HCT116 (cell line): ENCODE results near the gene TMEM109. TPM values are rescaled to one million over a fixed set of nuclear protein-coding genes. Genes with fewer than 3 reads are reported as not detected.

Source experiments
- ATAC-seq: fragments of 200-7000 bp; cut with Tn5 transposase; 2 replicates; pipeline ENCODE4 v1.9.1; 2020; ENCODE audit warnings: mild to moderate bottlenecking, moderate library complexity
- BruUV-seq: library from RNA; stranded (reverse); fragments of 400-500 nt; replicated peaks from 2 replicates; lab custom pipeline; 2021; lab: Mats Ljungman, UMichigan
- CTCF ChIA-PET: fragments of 300-600 bp; sonication (Branson Sonifier 250); formaldehyde crosslinking; loops from one replicate; lab custom pipeline; 2021; ENCODE audit warnings: antibody characterized with exemption; lab: Charles Lee
- POLR2A ChIA-PET: fragments of 300-600, 350-600 bp; sonication (Branson Sonifier 250); formaldehyde crosslinking; loops from one replicate; lab custom pipeline; 2021; ENCODE audit warnings: antibody characterized with exemption; lab: Charles Lee
- RAD21 ChIA-PET, 2 experiments: fragments of 300-600 bp; sonication (Branson Sonifier 250); formaldehyde crosslinking; loops; one replicate each; lab custom pipeline; 2023; ENCODE audit warnings: low total read pairs in 2 of 2; ENCODE audit not compliant: uncharacterized antibody in 2 of 2, unreplicated experiment in 2 of 2, low non-redundant PET in 1 of 2; lab: Charles Lee
- DNase-seq: peaks from one replicate; pipeline ENCODE4 v3.0.0-alpha.2; 2010; ENCODE audit warnings: low read depth, low spot score
- H2AFZ ChIP-seq: fragments of 200-600 bp; shearing (Covaris generic), sonication (generic); 2 replicates; pipeline ENCODE4 v1.6.1; 2017; ENCODE audit warnings: low read depth, mixed run types, mixed read lengths, antibody characterized with exemption, low read length; ENCODE audit not compliant: poor library complexity, severe bottlenecking
- H3K27ac ChIP-seq: 2 replicates; pipeline ENCODE4 v1.5.1; 2012; ENCODE audit warnings: low read depth, low read length
- H3K27me3 ChIP-seq: fragments of 200-600 bp; sonication (generic); 2 replicates; pipeline ENCODE4 v1.6.1; 2016; ENCODE audit warnings: mixed run types, low read length, mixed read lengths; ENCODE audit not compliant: insufficient read depth
- H3K36me3 ChIP-seq, 2 experiments: fragments of 200-500 bp in 1 of 2; fragments of 200-600 bp in 1 of 2; sonication (Bioruptor generic) in 1 of 2; sonication (generic) in 1 of 2; 2 replicates each; pipeline versions ENCODE4 v1.5.1 to v1.6.1; 2014 to 2016; ENCODE audit warnings: low read length in 2 of 2, inconsistent platforms in 1 of 2, mixed read lengths in 1 of 2, mixed run types in 1 of 2; ENCODE audit not compliant: insufficient read depth in 2 of 2, control insufficient read depth in 1 of 2
- H3K4me1 ChIP-seq, 2 experiments: fragments of 200-600 bp in 1 of 2; sonication (generic) in 1 of 2; 2 replicates each; pipeline versions ENCODE4 v1.5.1 to v1.6.1; 2012 to 2017; ENCODE audit warnings: low read length in 2 of 2, inconsistent platforms in 1 of 2, mild to moderate bottlenecking in 1 of 2, mixed read lengths in 1 of 2, mixed run types in 1 of 2, moderate library complexity in 1 of 2; ENCODE audit not compliant: insufficient read depth in 2 of 2, control insufficient read depth in 1 of 2
- H3K4me2 ChIP-seq: fragments of 200-600 bp; sonication (generic); 2 replicates; pipeline ENCODE4 v1.6.1; 2017; ENCODE audit warnings: mixed run types, low read length, mixed read lengths
- H3K4me3 ChIP-seq, 2 experiments: fragments of 200-600 bp in 1 of 2; sonication (generic) in 1 of 2; replicated peaks in 1 of 2; 2 replicates each; pipeline ENCODE4 v1.5.1; 2011 to 2016; ENCODE audit warnings: low read length in 2 of 2, control low read depth in 1 of 2, low read depth in 1 of 2, mild to moderate bottlenecking in 1 of 2, mixed read lengths in 1 of 2, mixed run types in 1 of 2
- H3K79me2 ChIP-seq: fragments of 200-600 bp; sonication (generic); 2 replicates; pipeline ENCODE4 v1.6.1; 2017; ENCODE audit warnings: mild to moderate bottlenecking, mixed run types, low read length, moderate library complexity, mixed read lengths; ENCODE audit not compliant: insufficient read depth
- H3K9ac ChIP-seq: fragments of 200-600 bp; sonication (generic); 2 replicates; pipeline ENCODE4 v1.6.1; 2016; ENCODE audit warnings: low read length, mixed read lengths
- H3K9me2 ChIP-seq: fragments of 200-600 bp; sonication (generic), shearing (Covaris generic); 2 replicates; pipeline ENCODE4 v1.6.1; 2017; ENCODE audit warnings: mixed run types, mild to moderate bottlenecking, moderate library complexity; ENCODE audit not compliant: insufficient read depth
- H3K9me3 ChIP-seq, 2 experiments: fragments of 200-500 bp in 1 of 2; fragments of 200-600 bp in 1 of 2; sonication (Bioruptor generic) in 1 of 2; sonication (generic) in 1 of 2; 2 replicates each; pipeline ENCODE4 v1.6.1; 2014 to 2017; ENCODE audit warnings: low read length in 2 of 2, mixed read lengths in 2 of 2, inconsistent platforms in 1 of 2, low read depth in 1 of 2, mild to moderate bottlenecking in 1 of 2, mixed run types in 1 of 2, moderate library complexity in 1 of 2; ENCODE audit not compliant: control insufficient read depth in 1 of 2, insufficient read depth in 1 of 2
- H4K20me1 ChIP-seq: fragments of 200-600 bp; sonication (generic), shearing (Covaris generic); 2 replicates; pipeline ENCODE4 v1.6.1; 2017; ENCODE audit warnings: mixed run types, mild to moderate bottlenecking, moderate library complexity; ENCODE audit not compliant: insufficient read depth
- ATF3 ChIP-seq: IDR thresholded peaks from 2 replicates; pipeline ENCODE4 v1.6.1; 2012
- CBX3 ChIP-seq: IDR thresholded peaks from 2 replicates; pipeline ENCODE4 v1.6.1; 2012; ENCODE audit warnings: low read depth
- CEBPB ChIP-seq: IDR thresholded peaks from 2 replicates; pipeline ENCODE4 v1.6.1; 2012; ENCODE audit warnings: low read depth
- EZH2phosphoT487 ChIP-seq: fragments of 200-600 bp; IDR thresholded peaks from 2 replicates; pipeline ENCODE4 v1.6.1; 2018; ENCODE audit warnings: antibody characterized with exemption, borderline replicate concordance
- FOSL1 ChIP-seq: IDR thresholded peaks from 2 replicates; pipeline ENCODE4 v1.6.1; 2012; ENCODE audit warnings: low read depth
- JUND ChIP-seq: IDR thresholded peaks from 2 replicates; pipeline ENCODE4 v1.6.1; 2012
- POLR2A ChIP-seq: IDR thresholded peaks from 2 replicates; pipeline ENCODE4 v1.7.0; 2011; ENCODE audit warnings: borderline replicate concordance; ENCODE audit not compliant: insufficient read depth, insufficient read length; ENCODE audit errors: extremely low read depth
- POLR2AphosphoS5 ChIP-seq: IDR thresholded peaks from 2 replicates; pipeline ENCODE4 v1.6.1; 2011; ENCODE audit warnings: mild to moderate bottlenecking, low read depth, low read length, moderate library complexity
- REST ChIP-seq: IDR thresholded peaks from 2 replicates; pipeline ENCODE4 v1.6.1; 2012; ENCODE audit warnings: low read depth
- SIN3A ChIP-seq: IDR thresholded peaks from 2 replicates; pipeline ENCODE4 v1.6.1; 2012; ENCODE audit warnings: low read depth
- SP1 ChIP-seq: IDR thresholded peaks from 2 replicates; pipeline ENCODE4 v1.6.1; 2012; ENCODE audit warnings: low read depth
- SRF ChIP-seq: IDR thresholded peaks from 2 replicates; pipeline ENCODE4 v1.6.1; 2012; ENCODE audit warnings: low read depth
- TCF7L2 ChIP-seq: IDR thresholded peaks from 2 replicates; pipeline ENCODE4 v1.7.0; 2011; ENCODE audit warnings: borderline replicate concordance, inconsistent platforms; ENCODE audit not compliant: insufficient read depth, insufficient read length; ENCODE audit errors: extremely low read depth
- YY1 ChIP-seq: IDR thresholded peaks from 2 replicates; pipeline ENCODE4 v1.6.1; 2011; ENCODE audit warnings: low read length, low read depth, moderate library complexity, mild to moderate bottlenecking; ENCODE audit not compliant: insufficient replicate concordance; ENCODE audit errors: extremely low read depth
- ZBTB33 ChIP-seq: IDR thresholded peaks from 2 replicates; pipeline ENCODE4 v1.6.1; 2011; ENCODE audit warnings: mild to moderate bottlenecking, low read length, moderate library complexity; ENCODE audit not compliant: insufficient replicate concordance; ENCODE audit errors: extremely low read depth
- ZFX ChIP-seq: fragments of 450-650 bp; IDR thresholded peaks from 2 replicates; pipeline ENCODE4 v1.6.1; 2017
- ZNF274 ChIP-seq: fragments of 200-500 bp; sonication (Bioruptor generic); IDR thresholded peaks from 2 replicates; pipeline ENCODE4 v1.6.1; 2014; ENCODE audit warnings: mild to moderate bottlenecking, low read depth, low read length, inconsistent platforms
- intact Hi-C: fragments of 100-400 bp; cut with micrococcal nuclease; formaldehyde crosslinking; loops from 2 replicates; pipeline ENCODE4 v1.10.0; 2022
- total RNA-seq: library from RNA; stranded (reverse); gene quantifications from one replicate; pipeline ENCODE4 v1.2.1, GENCODE V29; 2021; ENCODE audit not compliant: unreplicated experiment

Gene TMEM109
- total RNA-seq, 1 experiment from 2014 or later: 44.4 TPM

GRCh38 chr11:60955571-60955970 lies 41.6 kb downstream of the TMEM109 start:
- no peaks in the 10 kb centered on the region for H3K9me3 ChIP-seq
- H2AFZ ChIP-seq: no peak overlapping the region
- H3K4me2 ChIP-seq: no peak overlapping the region
- no TSS peak for BruUV-seq
- TF ChIP-seq CBX3: no peak
- TF ChIP-seq JUND: no peak
- no peak for TF ChIP-seq CEBPB
- H3K27ac ChIP-seq: no peak overlapping the region
- ATAC-seq (no peak), DNase-seq (no peak)
- CTCF ChIA-PET: no interaction called here
- POLR2A ChIA-PET: no interaction called here
- H3K79me2 ChIP-seq: no peaks in the 10 kb centered on the region
- H3K9ac ChIP-seq: no peak overlapping the region
- H4K20me1 ChIP-seq: no peaks in the 10 kb centered on the region
- no peak overlapping the region for H3K4me3 ChIP-seq
- H3K27me3 ChIP-seq: no peaks in the 10 kb centered on the region
- no peaks in the 10 kb centered on the region for H3K36me3 ChIP-seq
- intact Hi-C loops: no loop called here
- H3K9me2 ChIP-seq: no peaks in the 10 kb centered on the region
- RAD21 ChIA-PET: no interaction called here
- H3K4me1 ChIP-seq: no peaks in the 10 kb centered on the region

GRCh38 chr11:60957188-60957587 lies 43.2 kb downstream of the TMEM109 start:
- ATAC-seq (no peak), DNase-seq (no peak)
- Histone ChIP-seq H3K9me3 (no peaks in the 10 kb centered on the region), H4K20me1 (no peaks in the 10 kb centered on the region), H2AFZ (no peak overlapping the region), H3K27ac (no peak overlapping the region), H3K79me2 (no peaks in the 10 kb centered on the region), H3K4me1 (no peaks in the 10 kb centered on the region), H3K4me2 (no peak overlapping the region), H3K36me3 (no peaks in the 10 kb centered on the region), H3K9ac (no peak overlapping the region), H3K4me3 (no peak overlapping the region), H3K9me2 (no peaks in the 10 kb centered on the region), H3K27me3 (0 out of 2 replicates have a peak, but pooled peaks cover 1% of the 10 kb centered on the region)
- ChIA-PET CTCF (no interaction called here), POLR2A (no interaction called here), RAD21 (no interaction called here)
- BruUV-seq: no TSS peak
- intact Hi-C loops: no loop called here
- TF ChIP-seq FOSL1: no peak
- no peak for TF ChIP-seq ZBTB33
- no peak for TF ChIP-seq REST
- no peak for TF ChIP-seq ZNF274
- TF ChIP-seq TCF7L2: no peak
- TF ChIP-seq POLR2A: no peak
- TF ChIP-seq SP1: no peak
- no peak for TF ChIP-seq YY1
- no peak for TF ChIP-seq SRF
- TF ChIP-seq ATF3: no peak
- TF ChIP-seq JUND: no peak
- no peak for TF ChIP-seq SIN3A
- no peak for TF ChIP-seq ZFX
- TF ChIP-seq POLR2AphosphoS5: no peak
- TF ChIP-seq EZH2phosphoT487: no peak
